H9 (cell line): ENCODE results near the gene PDIA6. TPM values are rescaled to one million over a fixed set of nuclear protein-coding genes. Genes with fewer than 3 reads are reported as not detected.

Source experiments
- DNase-seq: peaks from one replicate; pipeline ENCODE4 v3.0.0-alpha.2; 2017
- H2AFZ ChIP-seq: one replicate; pipeline ENCODE4 v1.6.1; 2013; ENCODE audit warnings: mild to moderate bottlenecking, low read length, control low read depth, moderate library complexity
- H2AK5ac ChIP-seq: 2 replicates; pipeline ENCODE4 v1.6.1; 2013; ENCODE audit warnings: low read length, control low read depth, mixed read lengths; ENCODE audit not compliant: insufficient read length
- H2BK120ac ChIP-seq: one replicate; pipeline ENCODE4 v1.6.1; 2013; ENCODE audit warnings: low read depth, mild to moderate bottlenecking, low read length, control low read depth, inconsistent platforms; ENCODE audit not compliant: poor library complexity, severe bottlenecking
- H2BK12ac ChIP-seq: 2 replicates; pipeline ENCODE4 v1.6.1; 2013; ENCODE audit warnings: low read length, control low read depth, mixed read lengths, low read depth; ENCODE audit not compliant: insufficient read length
- H2BK15ac ChIP-seq: 2 replicates; pipeline ENCODE4 v1.6.1; 2013; ENCODE audit warnings: low read depth, low read length, control low read depth
- H2BK20ac ChIP-seq: one replicate; pipeline ENCODE4 v1.6.1; 2013; ENCODE audit warnings: low read depth, mild to moderate bottlenecking, low read length, control low read depth, inconsistent platforms; ENCODE audit not compliant: poor library complexity, severe bottlenecking
- H2BK5ac ChIP-seq: 2 replicates; pipeline ENCODE4 v1.6.1; 2013; ENCODE audit warnings: low read length, control low read depth, mixed read lengths; ENCODE audit not compliant: insufficient read length
- H3K14ac ChIP-seq: 2 replicates; pipeline ENCODE4 v1.6.1; 2013; ENCODE audit warnings: low read length, control low read depth; ENCODE audit not compliant: insufficient read depth
- H3K18ac ChIP-seq: 2 replicates; pipeline ENCODE4 v1.6.1; 2013; ENCODE audit warnings: low read depth, mild to moderate bottlenecking, mixed read lengths, low read length, control low read depth; ENCODE audit not compliant: insufficient read length
- H3K23ac ChIP-seq: 2 replicates; pipeline ENCODE4 v1.6.1; 2013; ENCODE audit warnings: low read length, control low read depth, mixed read lengths, low read depth; ENCODE audit not compliant: insufficient read length
- H3K23me2 ChIP-seq: 2 replicates; pipeline ENCODE4 v1.6.1; 2013; ENCODE audit warnings: low read depth, mild to moderate bottlenecking, mixed read lengths, low read length, control low read depth; ENCODE audit not compliant: insufficient read length, poor library complexity, severe bottlenecking
- H3K27ac ChIP-seq: 2 replicates; pipeline ENCODE4 v1.5.1; 2013; ENCODE audit warnings: low read length, control low read depth, mixed read lengths, low read depth; ENCODE audit not compliant: insufficient read length
- H3K27me3 ChIP-seq: 2 replicates; pipeline ENCODE4 v1.6.1; 2013; ENCODE audit warnings: low read length, control low read depth, inconsistent platforms; ENCODE audit not compliant: insufficient read depth
- H3K4ac ChIP-seq: 2 replicates; pipeline ENCODE4 v1.6.1; 2013; ENCODE audit warnings: low read depth, mild to moderate bottlenecking, control low read depth, inconsistent platforms, low read length, moderate library complexity
- H3K4me1 ChIP-seq: 2 replicates; pipeline ENCODE4 v1.6.1; 2013; ENCODE audit warnings: low read length, control low read depth, inconsistent platforms; ENCODE audit not compliant: insufficient read depth
- H3K4me2 ChIP-seq: 2 replicates; pipeline ENCODE4 v1.6.1; 2013; ENCODE audit warnings: low read length, control low read depth, mixed read lengths; ENCODE audit not compliant: insufficient read length, insufficient read depth
- H3K56ac ChIP-seq: 2 replicates; pipeline ENCODE4 v1.6.1; 2013; ENCODE audit warnings: low read depth, mild to moderate bottlenecking, mixed read lengths, low read length, control low read depth; ENCODE audit not compliant: insufficient read length
- H3K79me1 ChIP-seq: 2 replicates; pipeline ENCODE4 v1.6.1; 2013; ENCODE audit warnings: low read depth, mild to moderate bottlenecking, moderate library complexity, low read length, control low read depth, inconsistent platforms; ENCODE audit not compliant: insufficient read depth, poor library complexity, severe bottlenecking
- H3K79me2 ChIP-seq: 2 replicates; pipeline ENCODE4 v1.6.1; 2013; ENCODE audit warnings: low read length, control low read depth, inconsistent platforms; ENCODE audit not compliant: insufficient read depth
- H3K9ac ChIP-seq: 2 replicates; pipeline ENCODE4 v1.6.1; 2013; ENCODE audit warnings: low read length, control low read depth, mixed read lengths; ENCODE audit not compliant: insufficient read length; ENCODE audit errors: extremely low read depth
- H3K9me3 ChIP-seq: one replicate; pipeline ENCODE4 v1.6.1; 2013; ENCODE audit warnings: low read depth, low read length, inconsistent platforms; ENCODE audit not compliant: control insufficient read depth
- H3T11ph ChIP-seq: one replicate; pipeline ENCODE4 v1.6.1; 2013; ENCODE audit warnings: mild to moderate bottlenecking, low read length, control low read depth, inconsistent platforms
- H4K20me1 ChIP-seq: one replicate; pipeline ENCODE4 v1.6.1; 2013; ENCODE audit not compliant: control insufficient read depth, insufficient read length, insufficient read depth
- H4K5ac ChIP-seq: 2 replicates; pipeline ENCODE4 v1.6.1; 2013; ENCODE audit warnings: low read depth, mild to moderate bottlenecking, mixed read lengths, low read length, control low read depth; ENCODE audit not compliant: insufficient read length
- H4K8ac ChIP-seq: replicated peaks from 2 replicates; pipeline ENCODE4 v1.6.1; 2013; ENCODE audit warnings: low read length, control low read depth, mixed read lengths, low read depth; ENCODE audit not compliant: insufficient read length
- H4K91ac ChIP-seq: 2 replicates; pipeline ENCODE4 v1.6.1; 2013; ENCODE audit warnings: low read depth, mild to moderate bottlenecking, moderate library complexity, mixed read lengths, low read length, control low read depth; ENCODE audit not compliant: insufficient read length
- H3K27ac Mint-ChIP-seq, 3 experiments: 2 replicates in 2 of 3; 3 replicates in 1 of 3; pipeline ENCODE4 v1.8.0; 2020 to 2021; ENCODE audit warnings: mixed read lengths in 3 of 3, mild to moderate bottlenecking in 1 of 3, moderate library complexity in 1 of 3
- H3K27me3 Mint-ChIP-seq: 2 replicates; pipeline ENCODE4 v1.8.0; 2021; ENCODE audit warnings: low read depth, mild to moderate bottlenecking, moderate library complexity, mixed read lengths
- H3K36me3 Mint-ChIP-seq, 3 experiments: 2 replicates in 2 of 3; 3 replicates in 1 of 3; pipeline ENCODE4 v1.8.0; 2020 to 2021; ENCODE audit warnings: low read depth in 3 of 3, mixed read lengths in 3 of 3; ENCODE audit not compliant: insufficient read depth in 1 of 3
- H3K4me1 Mint-ChIP-seq, 2 experiments: 2 replicates each; pipeline ENCODE4 v1.8.0; 2020; ENCODE audit warnings: mixed read lengths in 2 of 2
- H3K4me3 Mint-ChIP-seq, 2 experiments: 2 replicates in 1 of 2; 3 replicates in 1 of 2; pipeline ENCODE4 v1.8.0; 2020 to 2021; ENCODE audit warnings: mild to moderate bottlenecking in 2 of 2, mixed read lengths in 2 of 2, moderate library complexity in 1 of 2
- H3K9me3 Mint-ChIP-seq, 2 experiments: 2 replicates in 1 of 2; 3 replicates in 1 of 2; pipeline ENCODE4 v1.8.0; 2020; ENCODE audit warnings: mild to moderate bottlenecking in 2 of 2, mixed read lengths in 2 of 2, moderate library complexity in 1 of 2
- WGBS: extraction: QIAGEN DNeasy Blood & Tissue Kit; methylation state at CpG from one replicate; pipeline ENCODE4 v1.1.7; 2013; ENCODE audit warnings: missing lambda C conversion rate, low lambda C conversion rate, mixed read lengths; ENCODE audit not compliant: insufficient read length; ENCODE audit errors: extremely low coverage; 5-methylcytosine and 5-hydroxymethylcytosine counted together
- total RNA-seq: library from RNA; stranded (reverse); gene quantifications from 2 replicates; pipeline ENCODE4 v1.2.1, GENCODE V29; 2021
- TF ChIP-seq, protein P1 (sequence below): fragments of 200-600 bp; sonication (generic); conservative IDR thresholded peaks from 3 replicates; pipeline ENCODE4 v1.8.0; 2021; ENCODE audit warnings: antibody characterized with exemption, mild to moderate bottlenecking

PDIA6 gene
- total RNA-seq, 1 experiment from 2014 or later = 301 TPM

DNA sequence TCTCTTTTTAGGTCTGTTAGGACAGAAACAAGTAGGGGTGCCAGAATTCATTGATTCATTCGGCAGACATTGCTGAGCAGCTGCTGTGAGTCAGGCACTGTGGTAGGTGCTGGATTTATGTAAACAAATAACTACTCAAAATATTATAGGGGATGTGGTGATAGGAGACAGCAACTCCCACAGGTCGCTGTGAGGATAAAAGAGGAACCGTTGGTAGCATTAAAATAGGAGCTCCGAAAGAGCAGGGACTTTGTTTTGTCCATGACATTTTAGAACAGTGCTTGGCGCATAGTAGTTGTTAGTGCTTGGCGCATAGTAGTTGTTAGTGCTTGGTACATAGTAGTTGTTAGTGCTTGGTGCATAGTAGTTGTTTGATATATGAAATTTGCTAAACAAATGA lies 62.0 kb downstream of the PDIA6 start:
- Histone ChIP-seq H2BK15ac (no peak overlapping the region), H4K20me1 (no peaks in the 10 kb centered on the region), H3K4me1 (no peaks in the 10 kb centered on the region), H4K5ac (no peak overlapping the region), H3K23ac (no peak overlapping the region), H4K8ac (no peak overlapping the region), H2BK5ac (no peak overlapping the region), H3K18ac (no peak overlapping the region), H3K23me2 (no peaks in the 10 kb centered on the region), H3K27me3 (no peaks in the 10 kb centered on the region), H3K4ac (no peak overlapping the region), H4K91ac (no peak overlapping the region), H3K14ac (no peak overlapping the region), H2AFZ (no peak overlapping the region), H3K4me2 (no peak overlapping the region), H2BK20ac (no peak overlapping the region), H2AK5ac (no peak overlapping the region), H3K27ac (no peak overlapping the region), H3T11ph (no peak overlapping the region), H3K79me2 (no peaks in the 10 kb centered on the region), H3K9ac (no peak overlapping the region), H3K56ac (no peak overlapping the region), H2BK120ac (no peak overlapping the region), H2BK12ac (no peak overlapping the region), H3K79me1 (no peaks in the 10 kb centered on the region), H3K9me3 (no peaks in the 10 kb centered on the region)
- WGBS = no CpG with 5 or more reads among the region's 6 CpGs
- Mint-ChIP-seq H3K27ac (no peak overlapping the region), H3K9me3 (no peaks in the 10 kb centered on the region), H3K27me3 (no peaks in the 10 kb centered on the region; the same call in 1 of the 2 replicates), H3K4me1 (peaks cover 0 to 1% of the 10 kb centered on the region in 2 experiments; a peak in 1 of 4 replicates), H3K36me3 (no peaks in the 10 kb centered on the region), H3K4me3 (no peak overlapping the region)
- no peak for DNase-seq
- TF ChIP-seq, protein P1, sequence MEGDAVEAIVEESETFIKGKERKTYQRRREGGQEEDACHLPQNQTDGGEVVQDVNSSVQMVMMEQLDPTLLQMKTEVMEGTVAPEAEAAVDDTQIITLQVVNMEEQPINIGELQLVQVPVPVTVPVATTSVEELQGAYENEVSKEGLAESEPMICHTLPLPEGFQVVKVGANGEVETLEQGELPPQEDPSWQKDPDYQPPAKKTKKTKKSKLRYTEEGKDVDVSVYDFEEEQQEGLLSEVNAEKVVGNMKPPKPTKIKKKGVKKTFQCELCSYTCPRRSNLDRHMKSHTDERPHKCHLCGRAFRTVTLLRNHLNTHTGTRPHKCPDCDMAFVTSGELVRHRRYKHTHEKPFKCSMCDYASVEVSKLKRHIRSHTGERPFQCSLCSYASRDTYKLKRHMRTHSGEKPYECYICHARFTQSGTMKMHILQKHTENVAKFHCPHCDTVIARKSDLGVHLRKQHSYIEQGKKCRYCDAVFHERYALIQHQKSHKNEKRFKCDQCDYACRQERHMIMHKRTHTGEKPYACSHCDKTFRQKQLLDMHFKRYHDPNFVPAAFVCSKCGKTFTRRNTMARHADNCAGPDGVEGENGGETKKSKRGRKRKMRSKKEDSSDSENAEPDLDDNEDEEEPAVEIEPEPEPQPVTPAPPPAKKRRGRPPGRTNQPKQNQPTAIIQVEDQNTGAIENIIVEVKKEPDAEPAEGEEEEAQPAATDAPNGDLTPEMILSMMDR = no peak
